CD14-positive monocyte (primary cell): ENCODE data around the gene STK32B. TPM values are rescaled to one million over a fixed set of nuclear protein-coding genes. Genes with fewer than 3 reads are reported as not detected.

Source experiments
- DNase-seq, 3 donors: peaks; one replicate each; pipeline ENCODE4 v3.0.0-alpha.2; 2011 to 2022
- H2AFZ ChIP-seq: 2 replicates; pipeline ENCODE4 v1.6.0; 2012; ENCODE audit warnings: mild to moderate bottlenecking, low read depth, low read length, inconsistent platforms; ENCODE audit not compliant: insufficient read depth, poor library complexity, severe bottlenecking
- H3K27ac ChIP-seq, 2 donors: 1 replicate in 1 of 2; 2 replicates in 1 of 2; pipeline ENCODE4 v1.5.1; 2012 to 2013; ENCODE audit warnings: low read length in 2 of 2, control low read depth in 1 of 2, inconsistent platforms in 1 of 2, low read depth in 1 of 2, mild to moderate bottlenecking in 1 of 2
- H3K27me3 ChIP-seq, 2 donors: one replicate each; pipeline versions ENCODE4 v1.6.0 to v1.6.1; 2011 to 2013; ENCODE audit warnings: low read length in 2 of 2; ENCODE audit not compliant: control insufficient read depth in 2 of 2, insufficient read depth in 2 of 2
- H3K36me3 ChIP-seq, 2 donors: replicated peaks in 1 of 2; 1 replicate in 1 of 2; 2 replicates in 1 of 2; pipeline versions ENCODE4 v1.5.1 to v1.6.1; 2012 to 2013; ENCODE audit warnings: low read length in 2 of 2, control low read depth in 1 of 2, inconsistent platforms in 1 of 2, mild to moderate bottlenecking in 1 of 2; ENCODE audit not compliant: insufficient read depth in 2 of 2, control insufficient read depth in 1 of 2
- H3K4me1 ChIP-seq, 2 donors: 1 replicate in 1 of 2; 2 replicates in 1 of 2; pipeline versions ENCODE4 v1.5.1 to v1.6.1; 2012 to 2013; ENCODE audit warnings: low read length in 2 of 2, control low read depth in 1 of 2, inconsistent platforms in 1 of 2, mild to moderate bottlenecking in 1 of 2, moderate library complexity in 1 of 2; ENCODE audit not compliant: insufficient read depth in 2 of 2, control insufficient read depth in 1 of 2
- H3K4me2 ChIP-seq: replicated peaks from 2 replicates; pipeline ENCODE3; 2012; ENCODE audit warnings: low read length, moderate library complexity, mild to moderate bottlenecking; ENCODE audit not compliant: poor library complexity, severe bottlenecking; ENCODE audit errors: extremely low read depth
- H3K4me3 ChIP-seq, 3 experiments: fragments of 200-600 bp in 1 of 3; sonication (generic) in 1 of 3; replicated peaks in 1 of 3; 1 replicate in 2 of 3; 2 replicates in 1 of 3; pipeline ENCODE4 v1.5.1; 2011 to 2013; ENCODE audit warnings: low read length in 3 of 3, mild to moderate bottlenecking in 3 of 3, control low read depth in 2 of 3, low read depth in 2 of 3, inconsistent platforms in 1 of 3, moderate library complexity in 1 of 3
- H3K79me2 ChIP-seq: 2 replicates; pipeline ENCODE4 v1.6.0; 2012; ENCODE audit warnings: mild to moderate bottlenecking, control low read depth, inconsistent platforms, low read length, moderate library complexity; ENCODE audit not compliant: insufficient read depth
- H3K9ac ChIP-seq: 2 replicates; pipeline ENCODE4 v1.6.0; 2017; ENCODE audit warnings: low read length, mild to moderate bottlenecking; ENCODE audit not compliant: insufficient read depth, poor library complexity, severe bottlenecking
- H3K9me3 ChIP-seq, 2 donors: replicated peaks in 1 of 2; 1 replicate in 1 of 2; 2 replicates in 1 of 2; pipeline versions ENCODE4 v1.5.1 to v1.6.1; 2012 to 2013; ENCODE audit warnings: low read length in 2 of 2, control low read depth in 1 of 2; ENCODE audit not compliant: control insufficient read depth in 1 of 2, insufficient read depth in 1 of 2
- H4K20me1 ChIP-seq: 2 replicates; pipeline ENCODE4 v1.6.0; 2012; ENCODE audit warnings: mild to moderate bottlenecking, low read length, control low read depth, moderate library complexity; ENCODE audit not compliant: insufficient read depth
- H3K27ac Mint-ChIP-seq, 7 donors: one replicate each; pipeline ENCODE4 v1.8.0; 2020; ENCODE audit warnings: mild to moderate bottlenecking in 7 of 7, mixed read lengths in 7 of 7, moderate library complexity in 6 of 7, inconsistent platforms in 2 of 7
- H3K27me3 Mint-ChIP-seq, 3 donors: one replicate each; pipeline ENCODE4 v1.8.0; 2021 to 2022; ENCODE audit warnings: low read depth in 3 of 3, mild to moderate bottlenecking in 3 of 3, mixed read lengths in 3 of 3, moderate library complexity in 3 of 3, inconsistent platforms in 1 of 3
- H3K36me3 Mint-ChIP-seq, 2 donors: one replicate each; pipeline ENCODE4 v1.8.0; 2020; ENCODE audit warnings: mixed read lengths in 2 of 2, inconsistent platforms in 1 of 2, mild to moderate bottlenecking in 1 of 2
- H3K4me1 Mint-ChIP-seq: one replicate; pipeline ENCODE4 v1.8.0; 2020; ENCODE audit warnings: mild to moderate bottlenecking, mixed read lengths
- H3K4me3 Mint-ChIP-seq, 2 donors: one replicate each; pipeline ENCODE4 v1.8.0; 2020; ENCODE audit warnings: mild to moderate bottlenecking in 2 of 2, mixed read lengths in 2 of 2, moderate library complexity in 1 of 2
- H3K9me3 Mint-ChIP-seq, 7 donors: one replicate each; pipeline ENCODE4 v1.8.0; 2020 to 2022; ENCODE audit warnings: mixed read lengths in 7 of 7, mild to moderate bottlenecking in 6 of 7, moderate library complexity in 6 of 7, inconsistent platforms in 2 of 7
- WGBS: methylation state at CpG from one replicate; pipeline ENCODE4 v1.1.5; 2013; ENCODE audit warnings: missing lambda C conversion rate; ENCODE audit not compliant: insufficient coverage; 5-methylcytosine and 5-hydroxymethylcytosine counted together
- intact Hi-C, 2 donors: fragments of 100-400 bp; cut with micrococcal nuclease; formaldehyde crosslinking; loops; one replicate each; pipeline versions ENCODE4 v1.15.0 to v1.15.1; 2023
- polyA plus RNA-seq, 3 donors: library from polyadenylated mRNA; depleted of rRNA in 1 of 3; unstranded in 2 of 3; stranded (reverse) in 1 of 3; fragments of 300-500 nt in 2 of 3; fragments of >200 nt in 1 of 3; fragmentation: Illumina TruSeq in 2 of 3; gene quantifications; 1 replicate in 2 of 3; 2 replicates in 1 of 3; pipeline ENCODE4 v1.2.3, GENCODE V29; 2012 to 2021
- TF ChIP-seq, protein P1 (sequence below): fragments of 200-600 bp; IDR thresholded peaks from one replicate; pipeline ENCODE4 v1.8.0; 2022; ENCODE audit warnings: antibody characterized with exemption, mild to moderate bottlenecking

Gene STK32B
- polyA plus RNA-seq, 3 donors: 0.61 to 1.7 (median 0.75) TPM

DNA sequence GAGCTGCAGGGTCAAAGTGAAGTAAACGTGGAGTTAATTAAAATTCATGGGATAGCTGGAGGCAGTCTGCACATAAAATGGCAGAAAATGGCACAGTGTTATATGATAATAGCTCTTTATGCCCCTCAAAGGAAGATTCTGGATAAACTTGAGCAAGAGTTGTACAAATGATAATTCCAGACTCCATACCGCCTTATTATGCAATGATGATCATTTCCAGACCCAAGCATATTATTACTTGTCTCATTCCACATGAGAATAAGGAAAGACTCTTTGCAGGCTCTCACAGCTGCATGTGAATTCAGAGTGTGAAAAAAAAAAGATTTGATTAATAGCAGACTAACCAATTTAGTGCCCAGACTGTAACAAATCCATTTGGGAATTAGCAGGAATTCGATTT lies 105.4 kb downstream of the STK32B start:
- H3K4me3 Mint-ChIP-seq: no peak overlapping the region
- WGBS: 0% methylated on average over 1 of the region's 3 CpGs

DNA sequence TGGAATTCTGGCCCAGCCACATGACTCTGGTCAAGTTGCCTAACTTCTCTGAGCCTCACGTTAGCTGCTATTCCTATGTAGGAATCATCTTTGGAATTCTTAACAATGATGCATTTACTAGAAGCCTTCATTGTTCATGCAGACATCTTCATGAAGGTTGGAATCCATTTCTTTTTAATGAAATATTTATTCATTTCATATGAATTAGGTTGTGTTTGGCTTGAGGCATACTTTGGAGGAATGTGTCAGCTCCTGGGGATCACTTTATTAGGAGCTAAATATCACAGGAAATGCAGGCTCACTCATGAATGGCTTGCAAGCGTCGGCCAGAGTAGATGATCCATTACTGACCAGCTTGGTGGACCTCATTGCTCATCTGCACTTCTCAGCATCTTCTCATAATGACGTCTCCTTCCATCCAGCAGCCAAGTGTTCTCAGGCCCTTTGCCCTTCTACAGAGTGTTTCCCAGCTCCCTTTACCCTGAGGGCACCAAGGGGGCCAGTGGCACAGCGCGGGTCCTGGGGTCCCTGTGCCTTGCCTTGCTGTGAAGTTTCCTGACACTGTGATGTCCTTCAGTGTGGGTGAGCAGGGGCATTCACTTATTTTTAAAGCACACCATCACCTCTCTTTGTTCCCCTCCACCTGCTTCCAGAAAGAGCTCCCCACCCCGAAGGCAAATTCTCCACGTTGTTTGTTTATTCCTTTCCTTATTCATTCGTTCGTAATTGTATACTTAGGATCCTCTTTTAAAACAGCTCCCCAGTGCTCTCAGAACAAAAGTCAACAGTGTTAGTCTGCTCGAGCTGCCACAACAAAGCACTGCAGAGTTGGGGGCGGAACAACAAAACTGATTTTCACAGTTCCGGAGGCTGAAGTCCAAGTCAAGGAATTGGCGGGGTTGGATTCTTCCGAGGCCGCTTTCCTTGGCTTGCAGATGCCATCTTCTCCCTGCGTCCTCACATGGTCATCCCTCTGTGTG lies 106.8 kb downstream of the STK32B start:
- no peaks in the 10 kb centered on the region for H3K4me1 Mint-ChIP-seq
- peaks cover 0 to 4% (median 0%) of the 10 kb centered on the region in 7 donors for H3K9me3 Mint-ChIP-seq
- TF ChIP-seq, protein P1, sequence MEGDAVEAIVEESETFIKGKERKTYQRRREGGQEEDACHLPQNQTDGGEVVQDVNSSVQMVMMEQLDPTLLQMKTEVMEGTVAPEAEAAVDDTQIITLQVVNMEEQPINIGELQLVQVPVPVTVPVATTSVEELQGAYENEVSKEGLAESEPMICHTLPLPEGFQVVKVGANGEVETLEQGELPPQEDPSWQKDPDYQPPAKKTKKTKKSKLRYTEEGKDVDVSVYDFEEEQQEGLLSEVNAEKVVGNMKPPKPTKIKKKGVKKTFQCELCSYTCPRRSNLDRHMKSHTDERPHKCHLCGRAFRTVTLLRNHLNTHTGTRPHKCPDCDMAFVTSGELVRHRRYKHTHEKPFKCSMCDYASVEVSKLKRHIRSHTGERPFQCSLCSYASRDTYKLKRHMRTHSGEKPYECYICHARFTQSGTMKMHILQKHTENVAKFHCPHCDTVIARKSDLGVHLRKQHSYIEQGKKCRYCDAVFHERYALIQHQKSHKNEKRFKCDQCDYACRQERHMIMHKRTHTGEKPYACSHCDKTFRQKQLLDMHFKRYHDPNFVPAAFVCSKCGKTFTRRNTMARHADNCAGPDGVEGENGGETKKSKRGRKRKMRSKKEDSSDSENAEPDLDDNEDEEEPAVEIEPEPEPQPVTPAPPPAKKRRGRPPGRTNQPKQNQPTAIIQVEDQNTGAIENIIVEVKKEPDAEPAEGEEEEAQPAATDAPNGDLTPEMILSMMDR: no peak
- H3K27me3 ChIP-seq: no peaks in the 10 kb centered on the region
- H3K27me3 Mint-ChIP-seq: peaks cover 0 to 5% (median 0%) of the 10 kb centered on the region in 3 donors
- intact Hi-C loops: no loop called here
- WGBS: 98% methylated on average over 12 of the region's 17 CpGs
- no peak for DNase-seq
- no peaks in the 10 kb centered on the region for H3K9me3 ChIP-seq
- H4K20me1 ChIP-seq: no peaks in the 10 kb centered on the region
- no peaks in the 10 kb centered on the region for H3K79me2 ChIP-seq
- H3K4me3 Mint-ChIP-seq: no peak overlapping the region
- H3K4me3 ChIP-seq: no peak overlapping the region
- no peak overlapping the region for H3K27ac ChIP-seq
- H3K27ac Mint-ChIP-seq: no peak overlapping the region
- H3K36me3 ChIP-seq: no peaks in the 10 kb centered on the region
- H3K4me1 ChIP-seq: no peaks in the 10 kb centered on the region
- no peak overlapping the region for H3K9ac ChIP-seq
- no peaks in the 10 kb centered on the region for H3K36me3 Mint-ChIP-seq
- H3K4me2 ChIP-seq: no peak overlapping the region
- no peak overlapping the region for H2AFZ ChIP-seq

More for the DNA sequence above, 105.4 kb downstream of the STK32B start:
- intact Hi-C loops: no loop called here
- H3K36me3 ChIP-seq: no peaks in the 10 kb centered on the region
- no peaks in the 10 kb centered on the region for H3K9me3 ChIP-seq
- Mint-ChIP-seq H3K27ac (no peak overlapping the region), H3K9me3 (peaks cover 0 to 4% (median 0%) of the 10 kb centered on the region in 7 donors), H3K27me3 (peaks cover 0 to 4% (median 0%) of the 10 kb centered on the region in 3 donors), H3K36me3 (no peaks in the 10 kb centered on the region), H3K4me1 (no peaks in the 10 kb centered on the region)
- no peak overlapping the region for H2AFZ ChIP-seq
- H3K4me2 ChIP-seq: no peak overlapping the region
- no peaks in the 10 kb centered on the region for H3K4me1 ChIP-seq
- H3K4me3 ChIP-seq: no peak overlapping the region
- TF ChIP-seq, protein P1: no peak
- DNase-seq: no peak
- no peak overlapping the region for H3K27ac ChIP-seq
- no peaks in the 10 kb centered on the region for H4K20me1 ChIP-seq
- no peak overlapping the region for H3K9ac ChIP-seq
- no peaks in the 10 kb centered on the region for H3K27me3 ChIP-seq
- no peaks in the 10 kb centered on the region for H3K79me2 ChIP-seq
